NCI-H510A treated with DMSO at 0.1 percent for 48 hours (cell line): ENCODE data around the gene UCN.
"Not testable (repeated sequence)": the region's sequence is repeated elsewhere in the genome, so short reads cannot be mapped to it uniquely, and the experiment has no call there.

Experiments
- DNase-seq: peaks from one replicate; lab custom pipeline; 2025; lab: John Stamatoyannopoulos, UW

Gene UCN

DNA sequence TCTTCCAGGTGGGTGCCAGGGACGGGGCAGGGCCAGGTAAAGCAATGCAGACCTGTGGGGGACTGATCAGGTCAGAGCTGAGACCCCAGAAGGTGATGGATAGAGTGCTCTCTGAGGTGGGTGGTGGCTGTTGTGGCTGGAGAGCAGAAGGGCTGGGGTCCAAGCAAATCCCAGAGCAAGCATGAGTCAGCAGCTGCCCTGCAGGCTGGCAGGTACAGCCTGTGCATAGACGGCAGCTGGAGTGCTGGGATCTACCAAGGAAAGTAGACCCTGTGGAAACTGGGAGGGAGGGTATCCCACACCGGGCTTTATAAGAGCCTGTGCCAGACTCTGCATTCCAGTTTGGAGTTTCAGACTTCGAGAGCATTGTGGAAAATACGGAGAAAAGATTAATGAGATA lies 25.4 kb downstream of the UCN start:
- no peak for DNase-seq

DNA sequence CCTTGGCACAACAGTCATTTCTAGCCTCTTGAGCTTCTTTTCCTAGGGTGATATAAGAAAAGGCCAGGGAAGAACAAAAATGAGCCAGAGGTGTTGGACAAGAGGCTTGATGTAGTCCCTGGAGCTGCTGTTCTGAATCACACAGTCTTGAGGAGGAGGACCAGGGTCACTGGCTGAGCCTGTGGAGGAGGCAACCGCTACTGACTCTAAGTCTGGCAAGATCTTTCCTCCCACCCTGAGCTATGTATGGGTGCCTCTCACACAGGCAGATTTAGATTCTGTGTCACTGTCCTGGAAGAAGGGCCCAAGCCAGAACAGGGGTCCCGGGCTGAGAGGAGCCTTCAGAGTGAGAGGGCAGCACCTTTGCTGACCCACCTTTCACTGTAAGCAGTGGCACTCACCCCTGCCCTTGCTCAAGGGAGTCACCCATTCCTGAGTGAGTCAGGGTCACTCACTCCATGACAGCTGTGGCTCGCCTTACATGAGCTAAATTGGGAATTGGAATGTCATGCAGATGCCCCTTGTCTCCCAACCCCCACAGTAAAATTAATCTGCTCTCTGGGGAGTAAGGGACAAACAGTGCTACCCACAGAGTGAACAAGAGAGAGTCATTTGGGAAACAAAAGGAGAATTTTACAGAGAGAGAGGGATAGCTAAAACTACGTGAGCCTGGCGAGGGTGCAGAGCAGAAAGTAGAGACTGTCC lies 26.2 kb downstream of the UCN start, which contains the start of gene TRIM54:
TRIM54 (plus strand) TSS at position 575 of the 705 bp plus-strand sequence. CDS start 303 bp downstream, outside the sequence.
- no peak for DNase-seq

DNA sequence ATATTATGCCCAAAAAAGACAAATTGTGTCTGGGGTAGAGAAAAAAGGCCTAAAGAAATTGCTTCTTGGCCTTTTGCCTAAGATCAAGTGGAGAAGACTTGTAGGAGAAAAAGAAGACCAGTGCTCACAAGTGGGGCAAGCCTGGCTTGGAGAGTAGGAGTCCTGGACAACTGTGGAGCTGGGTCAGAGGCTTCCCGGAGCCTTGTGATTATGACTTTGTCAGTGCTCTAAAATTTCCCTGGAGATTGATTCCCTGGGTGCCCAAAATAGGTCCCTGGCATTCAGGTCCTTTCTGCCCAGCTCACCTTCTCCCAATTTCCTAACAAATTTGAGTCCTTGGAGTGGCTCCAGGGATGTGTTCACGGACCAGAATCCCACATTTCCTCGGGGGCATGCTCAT lies 26.8 kb downstream of the UCN start:
- DNase-seq = no peak

DNA sequence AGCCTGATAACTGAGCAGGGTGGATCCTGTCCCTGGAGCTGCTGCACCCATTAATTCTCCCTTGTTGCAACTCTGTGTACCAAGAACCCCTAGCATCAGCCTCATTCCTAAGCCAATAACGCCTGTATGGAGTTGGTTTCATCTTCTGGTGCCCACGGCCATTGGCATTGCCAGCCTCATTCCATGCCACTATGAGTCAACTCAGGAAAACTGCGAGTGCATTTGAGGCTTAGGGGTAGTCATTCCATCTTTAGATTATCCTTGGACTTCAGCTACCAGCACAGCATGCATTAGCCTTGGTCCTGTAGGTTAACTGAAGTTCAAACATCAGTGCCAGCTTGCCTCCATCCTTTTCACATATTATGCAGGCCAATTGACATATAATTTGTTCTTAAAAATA lies 27.4 kb downstream of the UCN start:
- no peak for DNase-seq

DNA sequence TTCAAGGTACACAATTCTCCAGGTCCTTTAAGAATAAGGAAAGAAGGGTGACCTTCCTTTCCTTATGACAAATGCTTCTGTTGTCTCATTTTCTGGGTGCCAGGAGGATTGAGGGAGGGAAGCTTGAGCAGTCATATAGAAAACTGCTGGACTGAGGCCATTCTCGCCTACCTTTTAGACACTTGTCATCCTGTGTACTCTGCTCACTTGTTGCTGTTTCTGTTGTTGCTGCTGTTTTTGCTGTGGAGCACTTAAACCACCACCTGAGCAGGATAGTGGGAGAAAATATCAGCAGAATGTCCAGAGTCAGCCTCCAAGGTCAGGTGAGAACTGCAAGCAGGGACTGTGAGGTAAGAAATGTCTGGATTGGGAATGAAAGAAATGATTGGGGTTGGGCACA lies 30.2 kb downstream of the UCN start:
- no peak for DNase-seq

DNA sequence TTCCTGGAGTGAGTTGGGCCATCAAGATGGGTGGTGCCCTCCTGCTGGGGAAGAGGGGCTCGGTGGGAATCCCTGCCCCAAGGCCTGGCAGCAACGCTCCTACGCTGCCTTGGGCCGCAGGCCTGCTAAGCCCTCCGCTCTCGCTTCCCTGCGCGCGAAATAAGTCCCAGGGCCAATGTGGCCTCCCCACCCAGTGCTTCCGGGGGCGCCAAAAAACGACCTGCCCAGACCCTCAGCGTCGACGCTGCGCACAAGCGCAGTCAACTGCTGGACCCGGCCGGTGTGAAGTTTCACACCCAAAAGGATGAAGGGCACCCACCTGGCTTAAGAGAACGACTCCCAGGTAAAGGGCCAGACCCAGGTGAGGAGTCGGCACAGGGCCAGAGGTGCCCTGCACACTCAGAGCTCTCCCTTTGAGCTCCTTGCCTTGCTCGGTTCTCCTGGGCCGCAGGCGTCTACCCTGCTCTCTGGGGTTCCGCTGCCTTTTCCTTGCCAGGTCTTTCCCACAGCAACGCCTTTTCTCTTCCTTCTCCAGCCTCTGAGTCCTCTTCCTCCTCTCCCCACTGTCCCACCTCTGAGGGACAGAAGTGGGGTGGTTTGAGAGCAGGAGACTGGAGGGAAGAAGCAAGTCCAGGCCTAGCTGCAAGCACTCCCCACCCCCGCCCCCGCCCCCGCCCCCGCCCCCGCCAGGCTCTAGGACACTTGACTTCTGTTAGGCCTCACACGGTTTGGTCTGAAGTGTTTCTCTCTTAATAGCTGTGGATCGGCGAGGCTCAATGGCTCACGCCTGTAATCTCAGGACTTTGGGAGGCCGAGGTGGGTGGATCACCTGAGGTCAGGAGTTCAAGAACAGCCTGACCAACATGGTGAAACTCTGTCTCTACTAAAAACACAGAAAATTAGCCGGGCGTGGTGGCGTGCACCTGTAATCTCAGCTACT lies 32.8 kb downstream of the UCN start, which contains the start of gene DNAJC5G:
DNAJC5G (plus strand) TSS at position 223 of the 940 bp plus-strand sequence. CDS start 1,296 bp downstream, outside the sequence.
- no peak for DNase-seq

DNA sequence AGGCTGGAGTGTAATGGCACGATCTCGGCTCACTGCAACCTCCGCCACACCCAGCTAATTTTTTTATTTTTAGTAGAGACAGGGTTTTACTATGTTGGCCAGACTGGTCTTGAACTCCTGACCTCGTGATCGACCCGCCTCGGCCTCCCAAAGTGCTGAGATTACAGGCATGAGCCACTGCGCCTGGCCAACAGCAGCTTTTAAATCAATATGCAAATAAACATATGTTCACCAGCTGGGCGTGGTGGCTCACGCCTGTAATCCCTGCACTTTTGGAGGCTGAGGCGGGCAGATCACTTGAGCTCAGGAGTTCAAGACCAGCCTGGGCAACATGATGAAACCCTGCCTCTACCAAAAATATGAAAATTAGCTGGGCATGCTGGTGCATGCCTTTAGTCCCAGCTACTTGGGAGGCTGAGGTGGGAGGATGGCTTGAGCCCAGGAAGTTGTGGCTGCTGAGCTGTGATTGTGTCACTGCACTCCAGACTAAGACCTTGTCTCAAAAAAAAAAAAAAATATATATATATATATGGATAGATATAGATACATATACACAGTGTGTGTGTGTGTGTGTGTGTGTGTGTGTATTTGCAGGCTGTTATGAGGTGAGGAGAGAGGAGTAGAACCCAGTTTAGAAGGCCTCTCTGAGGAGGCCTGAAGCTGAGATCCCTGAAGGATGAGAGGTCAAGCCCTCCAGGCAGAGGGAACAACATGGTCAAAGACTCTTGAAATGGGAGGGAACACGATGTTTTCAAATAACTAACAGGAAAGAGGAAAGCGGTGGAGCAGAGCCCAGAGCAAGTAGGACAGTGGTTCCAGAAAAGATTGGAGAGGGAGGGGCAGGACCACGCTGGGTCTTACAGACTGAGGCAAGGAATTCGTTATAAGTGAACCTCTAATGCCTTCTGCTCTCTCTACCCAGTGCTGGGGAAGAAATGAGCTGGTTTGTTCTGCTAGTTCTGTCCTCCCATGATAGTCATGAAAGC lies 35.4 kb downstream of the UCN start:
- not testable (repeated sequence) for DNase-seq

DNA sequence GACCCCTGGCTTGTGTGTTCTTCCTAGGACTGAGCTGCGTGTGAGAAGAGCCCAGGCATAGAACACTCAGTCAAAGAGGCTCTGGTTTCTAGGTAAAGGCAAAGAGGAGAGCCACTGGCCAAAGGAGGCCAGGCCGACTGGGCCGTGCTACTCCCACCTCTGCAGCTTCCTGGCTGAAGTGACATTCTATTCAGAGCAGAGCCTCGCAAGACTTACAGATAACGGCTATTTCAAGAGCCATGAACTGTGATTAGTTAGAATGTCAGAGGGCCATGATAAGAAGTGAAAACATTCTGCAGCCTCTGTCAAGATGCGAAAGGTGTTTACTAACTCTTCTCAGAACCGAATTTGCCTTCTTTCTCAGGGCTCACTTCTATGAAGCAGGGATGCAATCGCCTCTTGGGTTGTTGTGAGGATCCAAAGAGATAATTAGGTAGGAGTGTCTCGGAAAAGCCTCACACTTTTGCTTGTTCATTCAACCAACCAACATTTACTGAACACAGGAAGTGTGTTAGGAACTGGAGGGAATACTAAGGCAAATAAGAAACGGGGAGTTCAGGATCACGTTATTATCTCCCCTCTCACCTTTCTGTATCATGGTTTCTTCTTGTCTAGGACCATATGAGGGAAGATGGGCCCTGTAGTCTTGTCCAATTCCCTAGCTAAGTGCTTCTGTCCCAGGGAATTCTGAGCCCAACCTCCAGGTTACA lies 36.5 kb downstream of the UCN start:
- no peak for DNase-seq

DNA sequence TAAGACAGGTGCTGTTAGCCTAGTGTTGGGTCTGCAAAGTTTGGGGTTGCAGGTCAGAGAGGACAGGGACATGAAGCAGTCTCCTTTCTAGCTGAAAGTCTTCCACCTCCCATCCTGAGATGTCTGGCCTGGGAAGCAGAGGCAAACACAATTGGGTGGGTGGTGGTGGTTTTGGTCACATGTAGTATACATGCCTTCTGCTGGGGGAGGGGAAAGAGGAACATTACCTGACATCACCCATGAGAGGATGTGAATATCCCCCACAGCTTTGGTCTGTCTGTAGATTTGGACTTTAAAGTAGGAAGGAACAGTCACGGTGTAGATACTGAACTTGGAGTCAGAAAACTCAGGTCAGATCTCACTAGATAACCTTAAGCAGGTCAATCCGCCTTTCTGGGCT lies 37.6 kb downstream of the UCN start:
- no peak for DNase-seq

DNA sequence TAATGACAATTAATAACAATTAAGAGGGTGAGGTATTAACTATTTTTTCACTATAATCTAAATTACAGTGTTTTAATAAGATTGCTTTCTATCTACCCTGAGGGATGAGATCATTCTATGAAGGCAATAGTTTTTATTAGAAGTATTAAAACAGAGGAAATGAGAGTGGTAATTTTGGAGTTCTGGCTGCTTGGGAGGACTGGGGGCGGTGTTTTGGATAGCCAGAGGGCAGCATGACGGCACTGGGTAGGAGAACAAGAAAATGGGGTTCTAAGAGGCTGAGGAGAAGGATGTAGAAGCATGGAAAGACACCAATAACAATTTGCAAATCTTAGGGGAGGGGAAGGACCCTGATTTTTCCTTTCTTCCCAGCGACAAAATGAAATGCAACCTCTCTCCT lies 38.1 kb downstream of the UCN start:
- DNase-seq = no peak

DNA sequence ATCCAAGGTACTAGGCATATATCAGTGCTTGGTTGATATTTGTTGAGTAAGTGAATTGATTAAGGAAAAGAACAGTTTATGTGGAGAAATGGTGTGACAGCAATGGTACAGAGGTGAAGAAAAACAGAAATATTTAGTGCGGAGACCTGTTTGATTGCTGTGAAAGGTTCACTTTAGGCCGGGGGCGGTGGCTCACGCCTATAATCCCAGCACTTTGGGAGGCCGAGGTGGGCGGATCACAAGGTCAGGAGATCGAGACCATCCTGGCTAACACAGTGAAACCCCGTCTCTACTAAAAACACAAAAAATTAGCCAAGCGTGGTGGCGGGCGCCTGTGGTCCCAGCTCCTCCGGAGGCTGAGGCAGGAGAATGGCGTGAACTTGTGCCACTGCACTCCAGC lies 39.9 kb downstream of the UCN start:
- DNase-seq = not testable (repeated sequence)

DNA sequence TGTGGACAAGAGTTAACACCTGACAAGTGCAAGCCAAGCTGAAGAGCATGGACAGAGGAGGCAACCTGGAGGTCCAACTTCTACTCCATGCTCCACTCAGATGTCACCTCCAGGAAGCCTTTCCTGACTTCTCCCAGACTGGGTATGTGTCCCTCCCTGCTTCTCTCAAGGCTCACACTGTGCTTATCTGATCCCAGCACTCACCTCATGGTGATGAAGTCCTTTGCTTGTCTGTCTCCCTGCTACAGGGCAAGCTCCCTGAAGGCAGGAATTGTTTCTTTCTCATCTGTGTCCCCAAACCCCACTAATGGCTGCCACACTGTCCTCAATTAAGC lies 42.7 kb downstream of the UCN start:
- DNase-seq = no peak

DNA sequence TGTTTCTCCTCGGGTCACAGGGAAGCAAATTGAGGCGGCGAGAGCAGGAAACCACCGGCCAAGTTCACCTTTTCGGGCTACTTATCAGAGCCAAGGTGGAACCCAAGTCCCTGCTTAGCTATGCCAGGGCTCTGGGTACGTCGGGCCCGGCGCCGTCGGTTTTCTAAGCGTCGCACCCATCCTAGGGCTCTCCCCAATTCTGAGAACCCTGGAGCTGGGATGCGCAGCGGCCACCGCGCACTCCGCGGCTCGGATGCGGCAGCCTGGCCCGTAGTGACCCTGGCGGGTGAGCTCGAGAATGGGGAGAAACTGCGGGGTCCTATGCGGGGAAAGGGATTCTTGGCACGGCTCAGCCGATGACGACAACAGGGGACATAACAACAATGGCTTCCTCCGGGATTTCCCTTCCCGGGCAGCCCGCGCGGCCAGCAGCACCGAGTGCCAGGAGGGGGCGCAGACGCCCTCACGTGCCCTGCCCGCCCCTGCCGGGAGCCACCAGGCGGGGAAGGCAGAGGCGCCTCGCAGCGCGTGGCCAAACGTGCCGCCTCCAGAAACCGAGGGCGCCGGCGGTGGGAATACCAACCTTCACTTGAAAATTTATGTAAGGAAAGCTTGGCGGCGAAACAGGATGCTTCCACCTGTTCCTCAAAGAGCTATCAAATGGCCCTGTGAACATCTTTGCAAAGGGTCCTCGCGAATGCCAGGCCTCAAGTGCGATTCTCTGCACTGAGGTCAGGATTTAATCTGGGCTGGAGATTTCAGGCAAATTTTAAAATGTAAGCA lies 43.3 kb downstream of the UCN start:
- peak; percentile 73 for DNase-seq

DNA sequence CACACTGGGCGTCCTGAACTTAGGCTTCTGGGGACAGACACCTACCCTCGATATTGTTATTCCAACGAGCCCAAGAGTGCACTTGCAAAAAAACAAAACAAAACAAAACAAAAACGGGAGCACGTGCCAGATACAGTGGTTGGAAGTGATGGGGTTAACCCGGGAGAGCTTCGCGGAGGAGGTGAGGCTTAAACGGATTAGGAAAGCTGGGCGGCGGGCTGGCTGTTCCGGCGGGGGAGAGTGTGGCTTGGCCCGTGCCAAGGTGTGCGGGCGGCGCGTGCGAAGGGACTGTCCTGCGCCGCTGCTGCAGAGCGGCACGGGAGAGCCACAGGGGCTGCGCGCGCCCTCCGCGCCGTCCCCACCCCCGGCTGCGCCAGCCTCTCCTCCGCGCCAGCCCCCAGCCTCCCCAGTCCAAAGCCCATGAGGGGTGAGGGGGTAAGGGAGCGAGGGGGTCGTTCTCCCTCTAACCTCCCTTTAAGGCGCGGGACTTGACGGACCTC lies 43.9 kb downstream of the UCN start:
- no peak for DNase-seq

DNA sequence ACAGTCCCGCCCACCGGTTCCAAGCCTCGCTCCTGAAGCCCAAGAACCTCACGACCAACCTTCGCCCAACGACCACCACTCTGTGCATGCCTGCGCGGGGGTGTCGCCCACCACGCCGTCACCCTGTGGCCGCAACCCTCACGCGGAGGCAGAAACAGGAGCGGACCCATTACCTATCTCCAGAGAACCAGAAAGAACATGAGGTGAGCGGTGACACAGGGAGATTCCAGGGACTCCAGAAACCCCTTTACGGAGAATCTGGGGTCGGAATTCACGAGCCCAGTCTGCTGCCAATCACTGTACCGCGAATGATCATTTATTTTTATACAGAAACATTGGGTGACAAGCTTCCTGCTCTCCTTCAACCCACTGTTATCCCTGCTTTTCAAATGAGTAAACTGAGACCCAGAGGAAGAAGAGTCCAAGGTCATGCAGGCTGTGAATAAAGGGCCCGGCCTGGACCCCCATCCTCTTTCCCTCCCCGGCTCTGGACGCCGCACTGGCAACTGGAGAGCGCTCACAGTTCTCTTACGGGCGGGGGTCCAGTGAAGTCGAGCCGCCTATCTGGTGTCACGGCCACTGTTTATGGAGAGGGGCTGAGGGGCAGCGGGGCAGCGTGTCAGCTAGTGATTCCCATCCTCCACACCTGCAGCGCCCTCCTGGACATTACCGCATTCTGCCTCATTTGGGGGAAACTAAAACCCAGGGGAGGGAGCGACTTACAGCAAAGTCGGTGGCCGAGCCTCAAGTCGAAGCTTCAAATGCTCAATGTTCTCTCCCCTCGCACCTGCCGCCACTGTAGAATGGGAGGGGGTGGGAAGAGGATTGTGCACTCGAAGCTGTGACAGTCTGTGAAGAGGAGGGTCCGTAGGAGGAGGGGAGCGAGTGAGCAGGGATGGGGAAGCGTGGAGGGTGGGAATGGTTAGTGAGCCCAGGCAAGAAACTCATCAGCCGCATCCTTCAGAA lies 44.7 kb downstream of the UCN start:
- DNase-seq = no peak

DNA sequence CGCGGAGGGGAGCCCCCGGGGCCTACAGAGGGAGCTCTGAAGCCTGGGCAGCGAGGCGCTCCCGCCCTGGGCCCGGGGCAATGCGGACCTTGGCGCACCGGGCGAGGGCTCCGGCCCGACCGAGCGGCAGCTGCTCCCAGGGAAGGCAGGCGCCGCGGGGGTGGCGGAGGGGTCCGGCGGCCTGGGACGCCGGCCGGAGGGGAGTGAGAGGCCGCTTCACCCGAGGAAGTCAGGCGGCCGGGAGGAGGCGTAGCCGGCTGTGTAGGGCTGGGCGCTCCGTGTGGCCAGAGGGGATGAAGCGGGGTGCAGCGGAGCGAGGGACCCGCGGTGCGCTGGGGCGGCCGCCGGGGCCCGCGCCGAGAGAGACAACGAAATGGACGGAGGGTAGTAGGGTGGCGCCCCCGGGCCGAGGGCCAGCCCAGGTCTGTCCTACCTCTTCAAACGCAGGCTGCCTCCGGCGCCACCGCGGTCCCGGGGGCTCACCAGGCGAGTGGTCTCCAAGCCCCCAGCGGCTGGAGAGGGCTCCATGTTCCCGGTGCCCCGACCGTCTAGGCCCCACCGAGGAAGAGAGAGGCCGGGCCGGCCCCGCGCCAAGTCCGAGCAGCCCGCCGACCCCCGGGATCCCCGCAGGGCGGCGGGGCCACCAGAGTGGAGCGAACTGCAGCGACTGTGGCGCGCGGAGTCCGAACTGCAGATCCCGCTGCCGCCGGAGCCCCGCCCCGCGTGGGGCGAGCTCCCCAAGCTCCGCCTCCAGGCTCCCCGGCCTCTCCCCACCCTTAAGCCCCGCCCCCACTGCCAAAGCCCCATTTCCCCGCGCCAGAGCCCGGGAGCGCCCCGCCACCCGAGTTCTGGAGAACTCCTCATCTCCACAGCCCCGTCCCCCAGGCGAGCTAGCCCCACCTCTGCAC lies 45.6 kb downstream of the UCN start, which contains the start of gene SLC30A3:
SLC30A3 (minus strand) TSS at position 669 of the 908 bp plus-strand sequence; CDS start at position 528, 141 bp downstream.
- DNase-seq = peak; percentile 22

DNA sequence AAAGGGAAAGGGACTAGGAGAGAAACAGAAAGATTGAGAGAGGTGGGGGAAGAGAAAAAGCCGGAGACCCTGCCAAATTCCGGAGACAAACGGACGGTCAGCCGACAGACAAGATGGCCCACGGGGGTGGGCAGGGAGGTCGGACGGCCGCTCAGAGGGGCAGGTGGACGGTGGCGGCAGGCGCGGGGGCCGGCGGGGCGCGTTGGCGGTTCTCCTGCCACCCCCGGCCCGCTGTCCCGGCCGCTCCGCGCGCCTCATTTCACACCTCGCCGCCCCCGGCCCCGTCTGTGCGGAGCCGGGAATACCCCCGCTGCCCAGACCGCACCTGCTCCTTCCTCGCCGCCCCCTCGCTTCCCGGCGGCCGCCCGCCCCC lies 46.3 kb downstream of the UCN start:
- no peak for DNase-seq
